Thyroid gland (tissue), 4 donors: ENCODE data around the gene TRIM47. TPM values are rescaled to one million over a fixed set of nuclear protein-coding genes. Genes with fewer than 3 reads are reported as not detected.

Experiments
- DNase-seq, 2 donors: peaks; one replicate each; pipeline ENCODE4 v3.0.0-alpha.2; 2019
- H3K27ac ChIP-seq, 3 donors: fragments of 200-600 bp; sonication (generic); 1 replicate in 2 of 3; 2 replicates in 1 of 3; pipeline ENCODE4 v1.5.1; 2016 to 2019; ENCODE audit warnings: mild to moderate bottlenecking in 1 of 3, moderate library complexity in 1 of 3
- H3K27me3 ChIP-seq: fragments of 200-600 bp; sonication (generic); one replicate; pipeline ENCODE4 v1.5.1; 2019
- H3K36me3 ChIP-seq, 2 donors: fragments of 200-600 bp; sonication (generic); one replicate each; pipeline ENCODE4 v1.5.1; 2016 to 2019
- H3K4me1 ChIP-seq, 2 donors: fragments of 200-600 bp; sonication (generic); one replicate each; pipeline ENCODE4 v1.5.1; 2017 to 2019
- H3K4me3 ChIP-seq, 3 donors: fragments of 200-600 bp; sonication (generic); replicated peaks in 1 of 3; 1 replicate in 2 of 3; 2 replicates in 1 of 3; pipeline ENCODE4 v1.5.1; 2016; ENCODE audit warnings: mild to moderate bottlenecking in 1 of 3
- H3K9me3 ChIP-seq: fragments of 200-600 bp; sonication (generic); one replicate; pipeline ENCODE4 v1.5.1; 2017
- CTCF ChIP-seq, 6 experiments: fragments of 200-600 bp in 3 of 6; fragments of 450-650 bp in 3 of 6; sonication (generic) in 3 of 6; IDR thresholded peaks; one replicate each; pipeline ENCODE4 v1.5.1; 2016 to 2019; ENCODE audit warnings: antibody characterized with exemption in 6 of 6, mild to moderate bottlenecking in 2 of 6, inconsistent platforms in 1 of 6, moderate library complexity in 1 of 6
- POLR2A ChIP-seq, 2 donors: fragments of 450-650 bp; IDR thresholded peaks; one replicate each; pipeline ENCODE4 v1.6.1; 2017; ENCODE audit warnings: antibody characterized with exemption in 2 of 2, mild to moderate bottlenecking in 2 of 2, moderate library complexity in 1 of 2
- WGBS, 2 donors: methylation state at CpG; one replicate each; pipeline ENCODE4 v1.1.5; 2017; 5-methylcytosine and 5-hydroxymethylcytosine counted together
- intact Hi-C: fragments of 100-400 bp; cut with DNase I; formaldehyde crosslinking; loops from one replicate; pipeline ENCODE4 v1.15.1; 2023
- total RNA-seq, 4 donors: library from RNA; depleted of rRNA; stranded (reverse); fragments of >200 nt; gene quantifications; one replicate each; pipeline ENCODE4 v1.2.3, GENCODE V29; 2016

The TRIM47 gene
- total RNA-seq, 4 donors from 2014 or later: 14.7 to 27.8 (median 19.7) TPM

GRCh38 chr17:75920045-75920560 is 41.7 kb upstream of the TRIM47 start:
- no peaks in the 10 kb centered on the region for H3K9me3 ChIP-seq
- H3K27ac ChIP-seq: peak overlapping the region in 2 of 3 donors; percentile 47 to 52
- peaks cover 0 to 8% of the 10 kb centered on the region in 2 donors for H3K36me3 ChIP-seq
- intact Hi-C loops: no loop called here
- peaks cover 32 to 45% of the 10 kb centered on the region in 2 donors for H3K4me1 ChIP-seq
- no peaks in the 10 kb centered on the region for H3K27me3 ChIP-seq
- WGBS, 2 donors: 48 to 79% methylated on average over 5 to 9 of the region's 11 CpGs
- no peak overlapping the region for H3K4me3 ChIP-seq
- TF ChIP-seq CTCF (IDR thresholded peaks at IDR 0.05) (no peak), POLR2A (IDR thresholded peaks at IDR 0.05) (no peak)
- DNase-seq: peak; percentile 69 to 76

- intact Hi-C loops: no loop called here
- no peak for TF ChIP-seq CTCF (IDR thresholded peaks at IDR 0.05)
- no peak for TF ChIP-seq POLR2A (IDR thresholded peaks at IDR 0.05)
- H3K27me3 ChIP-seq: no peaks in the 10 kb centered on the region
- H3K36me3 ChIP-seq: peaks cover 0 to 10% of the 10 kb centered on the region in 2 donors
- WGBS, 2 donors: 89 to 93% methylated on average over 19 to 21 of the region's 22 CpGs
- H3K4me3 ChIP-seq: no peak overlapping the region
- DNase-seq: no peak
- no peaks in the 10 kb centered on the region for H3K9me3 ChIP-seq
- H3K27ac ChIP-seq: peak overlapping the region in 1 of 3 donors; percentile 47
- peaks cover 32 to 45% of the 10 kb centered on the region in 2 donors for H3K4me1 ChIP-seq
Measured at GRCh38 chr17:75919611-75920010, 41.2 kb upstream of the TRIM47 start.

GRCh38 chr17:75917917-75918445 is 39.6 kb upstream of the TRIM47 start:
- 94 to 97% methylated on average over 14 to 26 of the region's 31 CpGs for WGBS, 2 donors
- intact Hi-C loops: no loop called here
- DNase-seq: no peak
- Histone ChIP-seq H3K9me3 (no peaks in the 10 kb centered on the region), H3K4me1 (peaks cover 19 to 34% of the 10 kb centered on the region in 2 donors), H3K36me3 (peaks cover 8 to 21% of the 10 kb centered on the region in 2 donors), H3K4me3 (no peak overlapping the region), H3K27ac (no peak overlapping the region), H3K27me3 (no peaks in the 10 kb centered on the region)
- TF ChIP-seq POLR2A (IDR thresholded peaks at IDR 0.05) (no peak), CTCF (IDR thresholded peaks at IDR 0.05) (no peak)

GRCh38 chr17:75917141-75917916 is 38.9 kb upstream of the TRIM47 start:
- intact Hi-C loops: no loop called here
- H3K4me3 ChIP-seq: no peak overlapping the region
- H3K27ac ChIP-seq: no peak overlapping the region
- 92% methylated on average over 18 to 22 of the region's 23 CpGs for WGBS, 2 donors
- H3K27me3 ChIP-seq: no peaks in the 10 kb centered on the region
- H3K9me3 ChIP-seq: no peaks in the 10 kb centered on the region
- H3K36me3 ChIP-seq: peaks cover 8 to 21% of the 10 kb centered on the region in 2 donors
- TF ChIP-seq CTCF (IDR thresholded peaks at IDR 0.05) (no peak), POLR2A (IDR thresholded peaks at IDR 0.05) (no peak)
- no peak for DNase-seq
- H3K4me1 ChIP-seq: peaks cover 12 to 27% of the 10 kb centered on the region in 2 donors

GRCh38 chr17:75915268-75915667 is 36.9 kb upstream of the TRIM47 start:
- Histone ChIP-seq H3K9me3 (no peaks in the 10 kb centered on the region), H3K4me1 (peaks cover 14 to 20% of the 10 kb centered on the region in 2 donors), H3K27ac (no peak overlapping the region), H3K4me3 (no peak overlapping the region), H3K36me3 (peaks cover 8 to 21% of the 10 kb centered on the region in 2 donors), H3K27me3 (no peaks in the 10 kb centered on the region)
- TF ChIP-seq CTCF (IDR thresholded peaks at IDR 0.05): no peak
- DNase-seq: no peak
- 90 to 100% methylated on average over 4 to 8 of the region's 8 CpGs for WGBS, 2 donors
- intact Hi-C loops: no loop called here
